ENCODE data around the gene AFP. TPM values are rescaled to one million over a fixed set of nuclear protein-coding genes. Genes with fewer than 3 reads are reported as not detected.

AFP gene
- total RNA-seq, 1 donor from 2014 or later, result not detected

- intact Hi-C loops (cut with micrococcal nuclease), result loop anchor here (10.0 kb wide), 1 partner anchor 1147 kb away; no protein-coding TSS in a partner anchor
- Mint-ChIP-seq H3K9me3 (no peaks in the 10 kb centered on the region), H3K27ac (no peak overlapping the region), H3K27me3 (peaks cover 20% of the 10 kb centered on the region), H3K4me3 (no peak overlapping the region), H3K4me1 (no peaks in the 10 kb centered on the region), H3K36me3 (ENCODE audit: low read depth) (no peaks in the 10 kb centered on the region)
- TF ChIP-seq CTCF (IDR thresholded peaks at IDR 0.05), result no peak
- ChIA-PET CTCF (no interaction called here), POLR2A (no interaction called here)
- DNase-seq, result no peak
- ATAC-seq (ENCODE audit: low read depth), result no peak
These were observed 6.3 kb downstream of the AFP start for GRCh38 chr4:73442275-73442674.

GRCh38 chr4:73443224-73443623, 7.2 kb downstream of the AFP start:
- no peaks in the 10 kb centered on the region for H3K9me3 Mint-ChIP-seq
- POLR2A ChIA-PET, result no interaction called here
- peaks cover 19% of the 10 kb centered on the region for H3K27me3 Mint-ChIP-seq
- no peaks in the 10 kb centered on the region for H3K4me1 Mint-ChIP-seq
- no peak for ATAC-seq (ENCODE audit: low read depth)
- H3K4me3 Mint-ChIP-seq, result no peak overlapping the region
- no peak for DNase-seq
- H3K27ac Mint-ChIP-seq, result no peak overlapping the region
- CTCF ChIA-PET, result no interaction called here
- no peaks in the 10 kb centered on the region for H3K36me3 Mint-ChIP-seq (ENCODE audit: low read depth)
- intact Hi-C loops (cut with micrococcal nuclease), result loop anchor here (10.0 kb wide), 1 partner anchor 1148 kb away; no protein-coding TSS in a partner anchor
- TF ChIP-seq CTCF (IDR thresholded peaks at IDR 0.05), result no peak

DNA sequence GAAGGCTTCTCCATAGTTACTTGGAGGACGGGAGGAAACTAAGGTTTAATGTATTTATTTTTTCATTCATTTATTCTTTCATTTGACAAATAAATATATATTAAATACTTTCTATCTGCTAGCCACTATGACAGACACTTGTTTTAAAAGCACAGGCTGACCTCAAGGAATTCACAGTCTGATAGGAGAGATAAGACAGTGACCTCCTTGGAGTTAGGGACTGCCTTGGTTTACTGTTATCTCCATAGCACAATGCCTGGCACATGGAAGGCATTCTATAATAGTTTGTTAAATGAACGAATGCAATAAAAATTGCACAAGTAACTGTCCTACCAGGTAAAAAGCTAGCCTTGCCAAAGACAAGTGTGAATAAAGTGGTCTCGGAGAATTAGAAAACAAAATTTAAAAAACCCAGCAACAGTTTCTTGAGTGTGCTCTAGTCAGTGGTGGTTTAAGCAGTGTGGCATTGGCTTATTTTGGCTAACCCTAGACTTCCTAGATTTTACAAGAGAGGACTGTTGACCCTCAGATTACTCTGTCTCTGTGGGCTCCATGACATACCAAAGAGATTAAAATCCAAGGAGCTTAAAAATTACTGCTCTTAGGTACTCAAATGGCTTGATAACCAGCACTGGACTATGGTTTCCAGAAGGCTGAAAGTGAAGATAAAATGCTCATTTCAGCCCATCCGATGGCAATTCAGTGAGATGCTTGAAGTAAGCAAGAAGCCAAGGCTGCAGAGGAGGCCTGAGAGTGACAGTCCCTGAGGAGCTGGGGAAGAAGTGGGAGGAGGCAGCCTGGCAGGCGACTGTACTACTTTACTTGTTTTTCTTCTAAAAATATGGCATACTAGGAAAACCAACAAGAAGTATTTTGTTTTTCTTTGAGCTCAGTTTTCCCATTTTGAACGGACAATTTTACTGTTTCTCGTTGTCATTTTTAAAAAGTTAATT, 9.6 kb downstream of the AFP start:
- no peak for TF ChIP-seq CTCF (IDR thresholded peaks at IDR 0.05)
- H3K4me1 Mint-ChIP-seq, result no peaks in the 10 kb centered on the region
- POLR2A ChIA-PET, result no interaction called here
- DNase-seq (no peak), ATAC-seq (ENCODE audit: low read depth) (no peak)
- H3K27me3 Mint-ChIP-seq, result peaks cover 24% of the 10 kb centered on the region
- no peak overlapping the region for H3K27ac Mint-ChIP-seq
- intact Hi-C loops (cut with micrococcal nuclease), result loop anchor here (1.0 to 10.0 kb wide), 3 partner anchors 135 to 1151 kb away; no protein-coding TSS in a partner anchor
- CTCF ChIA-PET, result interaction anchor here (0.7 to 1.5 kb wide), 10 partner anchors 12 to 747 kb away, joined by 3 to 6 read pairs (median 3); partner anchors contain the start of gene ANKRD17
- H3K9me3 Mint-ChIP-seq, result no peaks in the 10 kb centered on the region
- no peak overlapping the region for H3K4me3 Mint-ChIP-seq
- H3K36me3 Mint-ChIP-seq (ENCODE audit: low read depth), result no peaks in the 10 kb centered on the region

GRCh38 chr4:73446336-73446938, 10.4 kb downstream of the AFP start:
- ChIA-PET CTCF (interaction anchor here (0.7 to 1.5 kb wide), 10 partner anchors 11 to 748 kb away, joined by 3 to 6 read pairs (median 3); partner anchors contain the start of gene ANKRD17), POLR2A (no interaction called here)
- peak; percentile 90 for ATAC-seq (ENCODE audit: low read depth)
- Mint-ChIP-seq H3K4me3 (no peak overlapping the region), H3K36me3 (ENCODE audit: low read depth) (no peaks in the 10 kb centered on the region), H3K27me3 (peaks cover 26% of the 10 kb centered on the region), H3K27ac (no peak overlapping the region), H3K4me1 (no peaks in the 10 kb centered on the region), H3K9me3 (no peaks in the 10 kb centered on the region)
- intact Hi-C loops (cut with micrococcal nuclease), result loop anchor here (1.0 to 10.0 kb wide), 3 partner anchors 136 to 1152 kb away; no protein-coding TSS in a partner anchor
- no peak for DNase-seq
- TF ChIP-seq CTCF (IDR thresholded peaks at IDR 0.05), result no peak

DNA sequence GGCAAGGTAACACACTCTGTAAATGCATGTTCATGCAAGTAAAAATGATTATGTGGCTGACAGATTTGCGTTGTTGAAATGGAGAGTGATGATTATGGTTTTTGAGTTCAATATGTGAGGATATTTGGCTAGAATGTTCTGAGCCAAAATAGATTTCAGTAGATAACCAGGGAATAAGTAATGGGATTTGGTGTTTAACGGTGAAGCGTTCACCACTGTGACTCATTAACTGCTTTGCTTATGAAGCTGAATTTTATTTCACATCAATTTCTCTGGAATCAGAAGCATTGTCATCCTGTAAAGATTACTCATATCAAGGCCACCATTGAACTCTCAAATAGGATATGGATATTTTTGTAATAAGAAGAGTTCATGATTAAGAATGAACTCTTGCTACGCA, 11.7 kb downstream of the AFP start:
- ATAC-seq (ENCODE audit: low read depth) (no peak), DNase-seq (no peak)
- ChIA-PET CTCF (interaction anchor here (0.6 kb wide), 1 partner anchor 977 kb away, joined by 3 read pairs; no protein-coding TSS in a partner anchor), POLR2A (no interaction called here)
- H3K27ac Mint-ChIP-seq, result no peak overlapping the region
- peaks cover 23% of the 10 kb centered on the region for H3K27me3 Mint-ChIP-seq
- no peaks in the 10 kb centered on the region for H3K36me3 Mint-ChIP-seq (ENCODE audit: low read depth)
- intact Hi-C loops (cut with micrococcal nuclease), result loop anchor here (2.0 to 10.0 kb wide), 2 partner anchors 137 to 1153 kb away; no protein-coding TSS in a partner anchor
- TF ChIP-seq CTCF (IDR thresholded peaks at IDR 0.05), result no peak
- no peaks in the 10 kb centered on the region for H3K4me1 Mint-ChIP-seq
- no peaks in the 10 kb centered on the region for H3K9me3 Mint-ChIP-seq
- H3K4me3 Mint-ChIP-seq, result no peak overlapping the region
